Endodermal cell (in vitro differentiated cells): ENCODE results near the gene KLHL22. TPM values are rescaled to one million over a fixed set of nuclear protein-coding genes. Genes with fewer than 3 reads are reported as not detected.

Experiments
- DNase-seq: peaks from one replicate; pipeline ENCODE4 v3.0.0-alpha.2; 2017
- H3K27ac ChIP-seq: 2 replicates; pipeline ENCODE4 v1.5.1; 2013; ENCODE audit warnings: mild to moderate bottlenecking, low read depth, low read length, moderate library complexity
- H3K27me3 ChIP-seq: 2 replicates; pipeline ENCODE4 v1.6.1; 2013; ENCODE audit warnings: mild to moderate bottlenecking, low read length, moderate library complexity; ENCODE audit not compliant: insufficient read depth, control insufficient read depth, poor library complexity, severe bottlenecking
- H3K36me3 ChIP-seq: 2 replicates; pipeline ENCODE4 v1.7.0; 2013; ENCODE audit warnings: mild to moderate bottlenecking, low read length, moderate library complexity; ENCODE audit not compliant: control insufficient read depth, insufficient read depth
- H3K4me1 ChIP-seq: one replicate; pipeline ENCODE4 v1.7.0; 2013; ENCODE audit warnings: low read length; ENCODE audit not compliant: control insufficient read depth, insufficient read depth
- H3K4me3 ChIP-seq: 2 replicates; pipeline ENCODE4 v1.5.1; 2013; ENCODE audit warnings: mild to moderate bottlenecking, low read length, moderate library complexity
- H3K9ac ChIP-seq: 2 replicates; pipeline ENCODE4 v1.6.1; 2013; ENCODE audit warnings: mild to moderate bottlenecking, low read length, moderate library complexity; ENCODE audit not compliant: poor library complexity, severe bottlenecking; ENCODE audit errors: extremely low read depth
- H3K9me3 ChIP-seq: 2 replicates; pipeline ENCODE4 v1.6.1; 2013; ENCODE audit warnings: mild to moderate bottlenecking, low read length, moderate library complexity; ENCODE audit not compliant: control insufficient read depth
- H3K27ac Mint-ChIP-seq: 2 replicates; pipeline ENCODE4 v1.8.0; 2020; ENCODE audit warnings: mixed read lengths
- H3K27me3 Mint-ChIP-seq: 2 replicates; pipeline ENCODE4 v1.8.0; 2021; ENCODE audit warnings: mild to moderate bottlenecking, mixed read lengths; ENCODE audit not compliant: insufficient read depth
- H3K36me3 Mint-ChIP-seq: 2 replicates; pipeline ENCODE4 v1.8.0; 2020; ENCODE audit warnings: low read depth, mixed read lengths
- H3K4me1 Mint-ChIP-seq: 2 replicates; pipeline ENCODE4 v1.8.0; 2020; ENCODE audit warnings: mixed read lengths
- H3K4me3 Mint-ChIP-seq: 2 replicates; pipeline ENCODE4 v1.8.0; 2020; ENCODE audit warnings: mild to moderate bottlenecking, moderate library complexity, mixed read lengths
- H3K9me3 Mint-ChIP-seq: 2 replicates; pipeline ENCODE4 v1.8.0; 2020; ENCODE audit warnings: mild to moderate bottlenecking, mixed read lengths
- CTCF ChIP-seq: fragments of 200-600 bp; sonication (generic); conservative IDR thresholded peaks from 2 replicates; pipeline ENCODE4 v1.5.0; 2021; ENCODE audit warnings: antibody characterized with exemption, mild to moderate bottlenecking
- WGBS, 2 experiments: methylation state at CpG; one replicate each; pipeline versions ENCODE4 v1.1.5 to v1.1.7; 2013; ENCODE audit warnings: missing lambda C conversion rate in 2 of 2, mixed read lengths in 1 of 2; ENCODE audit not compliant: insufficient coverage in 1 of 2, insufficient read length in 1 of 2; 5-methylcytosine and 5-hydroxymethylcytosine counted together
- total RNA-seq, 2 donors: library from RNA; stranded (reverse); fragmentation: NEBNext Ultra II Directional in 1 of 2; extraction: Animal tissue kit (Norgen Biotek cat#: 25700) in 1 of 2; gene quantifications; 2 replicates in 1 of 2; 3 replicates in 1 of 2; pipeline ENCODE4 v1.2.1, GENCODE V29; 2021

The KLHL22 gene
- total RNA-seq, 2 donors from 2014 or later, result 26.5 to 32.8 TPM

- peak overlapping the region; percentile 76 for H3K9ac ChIP-seq
- peaks cover 12% of the 10 kb centered on the region for H3K27me3 Mint-ChIP-seq
- H3K36me3 ChIP-seq, result peaks cover 3% of the 10 kb centered on the region
- 0% methylated on average over 42 to 54 of the region's 54 CpGs for WGBS, 2 experiments
- peak overlapping the region; percentile 85 for H3K27ac ChIP-seq
- no peaks in the 10 kb centered on the region for H3K9me3 Mint-ChIP-seq
- peak; percentile 95 for DNase-seq
- H3K4me1 ChIP-seq, result no peaks in the 10 kb centered on the region
- TF ChIP-seq CTCF, result peak; percentile 92
- H3K4me1 Mint-ChIP-seq, result peaks cover 15% of the 10 kb centered on the region
- H3K4me3 Mint-ChIP-seq, result peak overlapping the region; percentile 86
- H3K4me3 ChIP-seq, result peak overlapping the region; percentile 94
- H3K9me3 ChIP-seq, result no peaks in the 10 kb centered on the region
- no peaks in the 10 kb centered on the region for H3K27me3 ChIP-seq
- H3K27ac Mint-ChIP-seq, result peak overlapping the region; percentile 92
- H3K36me3 Mint-ChIP-seq, result peaks cover 15% of the 10 kb centered on the region
Observed at GRCh38 chr22:20495861-20496681, 476 bp upstream of the KLHL22 start.

- Histone ChIP-seq H3K36me3 (no peaks in the 10 kb centered on the region), H3K4me3 (no peak overlapping the region), H3K4me1 (no peaks in the 10 kb centered on the region), H3K9ac (no peak overlapping the region), H3K9me3 (no peaks in the 10 kb centered on the region), H3K27me3 (no peaks in the 10 kb centered on the region), H3K27ac (no peak overlapping the region)
- no peak for DNase-seq
- H3K4me1 Mint-ChIP-seq, result peaks cover 18% of the 10 kb centered on the region
- no peaks in the 10 kb centered on the region for H3K9me3 Mint-ChIP-seq
- no peak overlapping the region for H3K4me3 Mint-ChIP-seq
- H3K27me3 Mint-ChIP-seq, result peaks cover 12% of the 10 kb centered on the region
- 94% methylated on average over 2 of the region's 2 CpGs; no CpG with 5 or more reads in 1 of the 2 experiments for WGBS, 2 experiments
- peaks cover 2% of the 10 kb centered on the region for H3K36me3 Mint-ChIP-seq
- H3K27ac Mint-ChIP-seq, result no peak overlapping the region
- no peak for TF ChIP-seq CTCF
Observed at GRCh38 chr22:20491346-20491745, 4.2 kb downstream of the KLHL22 start.

- no peaks in the 10 kb centered on the region for H3K4me1 ChIP-seq
- H3K27me3 ChIP-seq, result no peaks in the 10 kb centered on the region
- no peaks in the 10 kb centered on the region for H3K9me3 Mint-ChIP-seq
- H3K36me3 Mint-ChIP-seq, result peaks cover 5% of the 10 kb centered on the region
- no peaks in the 10 kb centered on the region for H3K9me3 ChIP-seq
- peaks cover 18% of the 10 kb centered on the region for H3K4me1 Mint-ChIP-seq
- H3K4me3 ChIP-seq, result no peak overlapping the region
- no peaks in the 10 kb centered on the region for H3K36me3 ChIP-seq
- no peak for DNase-seq
- no peak overlapping the region for H3K4me3 Mint-ChIP-seq
- no peak overlapping the region for H3K27ac Mint-ChIP-seq
- TF ChIP-seq CTCF, result no peak
- no peak overlapping the region for H3K9ac ChIP-seq
- H3K27me3 Mint-ChIP-seq, result peaks cover 12% of the 10 kb centered on the region
- no peak overlapping the region for H3K27ac ChIP-seq
- 96 to 100% methylated on average over 1 of the region's 1 CpG for WGBS, 2 experiments
Observed at GRCh38 chr22:20490941-20491307, 4.7 kb downstream of the KLHL22 start.
